ENCODE measurements around the gene EVA1A. TPM values are rescaled to one million over a fixed set of nuclear protein-coding genes. Genes with fewer than 3 reads are reported as not detected.

The EVA1A gene
- total and polyA plus RNA-seq, 8 donors, result 1.3 to 4.7 (median 2.4) TPM; not detected in 3

DNA sequence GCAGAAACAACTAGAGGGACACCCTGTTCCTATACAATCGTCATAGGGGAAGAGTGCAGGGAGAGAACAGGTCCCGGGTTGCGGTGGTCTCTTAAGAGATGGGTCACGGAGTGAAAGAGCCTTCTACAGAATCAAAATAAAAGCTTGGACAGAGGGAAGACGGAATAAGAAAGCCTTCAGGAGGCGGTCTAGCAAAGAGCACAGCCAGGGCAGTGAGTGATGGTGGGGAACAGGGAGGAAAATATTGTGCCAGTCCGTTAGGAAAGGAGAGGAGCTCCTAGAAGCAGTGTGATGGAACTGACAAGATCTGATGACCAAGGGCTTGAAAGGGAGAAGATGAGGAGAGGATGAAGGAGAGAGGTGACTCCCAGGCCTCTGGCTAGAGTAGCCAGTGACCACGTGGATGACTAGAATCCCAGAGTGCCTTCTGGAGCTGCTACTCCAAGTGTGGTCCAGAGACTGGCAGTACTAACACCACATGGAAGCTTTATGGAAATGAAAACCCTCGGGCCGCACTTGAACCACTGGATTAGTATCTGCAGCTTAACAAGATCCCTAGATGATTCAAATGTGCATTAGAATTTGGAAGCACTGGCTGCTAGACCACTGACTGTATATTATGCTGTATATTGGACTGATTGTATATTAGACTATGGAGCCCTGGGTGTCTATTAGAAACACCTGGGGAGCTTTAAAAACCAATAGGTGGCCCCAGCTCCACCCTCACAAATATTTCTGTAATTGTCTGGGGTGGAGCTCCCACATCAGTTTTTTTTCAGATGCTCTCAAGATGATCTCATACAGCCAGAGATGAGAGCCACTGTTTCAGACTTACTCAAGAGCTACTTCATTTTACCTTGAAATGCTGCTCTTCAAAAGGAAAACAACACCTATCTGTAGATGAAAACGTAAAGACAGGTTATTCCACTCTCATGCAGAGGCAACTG lies 1.1 kb upstream of the EVA1A start:
- TF ChIP-seq POLR2A (IDR thresholded peaks at IDR 0.05) (no peak), POLR2AphosphoS5 (IDR thresholded peaks at IDR 0.05) (no peak), EP300 (IDR thresholded peaks at IDR 0.05) (no peak)
- TF ChIP-seq, protein P1, sequence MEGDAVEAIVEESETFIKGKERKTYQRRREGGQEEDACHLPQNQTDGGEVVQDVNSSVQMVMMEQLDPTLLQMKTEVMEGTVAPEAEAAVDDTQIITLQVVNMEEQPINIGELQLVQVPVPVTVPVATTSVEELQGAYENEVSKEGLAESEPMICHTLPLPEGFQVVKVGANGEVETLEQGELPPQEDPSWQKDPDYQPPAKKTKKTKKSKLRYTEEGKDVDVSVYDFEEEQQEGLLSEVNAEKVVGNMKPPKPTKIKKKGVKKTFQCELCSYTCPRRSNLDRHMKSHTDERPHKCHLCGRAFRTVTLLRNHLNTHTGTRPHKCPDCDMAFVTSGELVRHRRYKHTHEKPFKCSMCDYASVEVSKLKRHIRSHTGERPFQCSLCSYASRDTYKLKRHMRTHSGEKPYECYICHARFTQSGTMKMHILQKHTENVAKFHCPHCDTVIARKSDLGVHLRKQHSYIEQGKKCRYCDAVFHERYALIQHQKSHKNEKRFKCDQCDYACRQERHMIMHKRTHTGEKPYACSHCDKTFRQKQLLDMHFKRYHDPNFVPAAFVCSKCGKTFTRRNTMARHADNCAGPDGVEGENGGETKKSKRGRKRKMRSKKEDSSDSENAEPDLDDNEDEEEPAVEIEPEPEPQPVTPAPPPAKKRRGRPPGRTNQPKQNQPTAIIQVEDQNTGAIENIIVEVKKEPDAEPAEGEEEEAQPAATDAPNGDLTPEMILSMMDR (IDR thresholded peaks at IDR 0.05), result no peak
- Histone ChIP-seq H3K4me3 (peak overlapping the region in 1 of 4 donors; percentile 60), H3K27me3 (peaks cover 5 to 64% (median 19%) of the 10 kb centered on the region in 3 donors), H3K27ac (no peak overlapping the region), H3K9me3 (no peaks in the 10 kb centered on the region), H3K36me3 (no peaks in the 10 kb centered on the region), H3K4me1 (peaks cover 8 to 20% (median 19%) of the 10 kb centered on the region in 4 donors)
- intact Hi-C loops (cut with DNase I; ENCODE audit: low total_unique reads), result no loop called here
- no peak for DNase-seq
- whole genome bisulfite sequencing, 5 donors, result 69 to 74% (median 72%) methylated on average over 11 of the region's 11 CpGs

GRCh38 chr2:75560022-75560767 lies 544 bp downstream of the EVA1A start:
- peak overlapping the region; percentile 48 to 60 (median 50) for H3K4me3 ChIP-seq
- H3K36me3 ChIP-seq, result no peaks in the 10 kb centered on the region
- 0 to 2% (median 1%) methylated on average over 22 to 43 of the region's 43 CpGs for WGBS, 5 donors
- TF ChIP-seq POLR2A (IDR thresholded peaks at IDR 0.05) (no peak), EP300 (IDR thresholded peaks at IDR 0.05) (no peak), POLR2AphosphoS5 (IDR thresholded peaks at IDR 0.05) (no peak)
- TF ChIP-seq, protein P1 (IDR thresholded peaks at IDR 0.05), result no peak
- intact Hi-C loops (cut with DNase I; ENCODE audit: low total_unique reads), result no loop called here
- H3K4me1 ChIP-seq, result peaks cover 8 to 20% (median 19%) of the 10 kb centered on the region in 4 donors
- H3K9me3 ChIP-seq, result no peaks in the 10 kb centered on the region
- H3K27me3 ChIP-seq, result peaks cover 5 to 67% (median 19%) of the 10 kb centered on the region in 3 donors
- H3K27ac ChIP-seq, result peak overlapping the region in 3 of 5 donors; percentile 3 to 50 (median 44)
- DNase-seq, result peak in 1 of 2 donors; percentile 60

GRCh38 chr2:75559680-75560021 lies 1.1 kb downstream of the EVA1A start:
- Histone ChIP-seq H3K4me1 (peaks cover 8 to 20% (median 19%) of the 10 kb centered on the region in 4 donors), H3K27ac (no peak overlapping the region), H3K27me3 (peaks cover 5 to 69% (median 19%) of the 10 kb centered on the region in 3 donors), H3K9me3 (no peaks in the 10 kb centered on the region), H3K36me3 (no peaks in the 10 kb centered on the region), H3K4me3 (peak overlapping the region; percentile 48 to 60 (median 50))
- no peak for DNase-seq
- 14 to 25% (median 18%) methylated on average over 8 of the region's 8 CpGs for WGBS, 5 donors
- TF ChIP-seq, protein P1 (IDR thresholded peaks at IDR 0.05), result no peak
- TF ChIP-seq EP300 (IDR thresholded peaks at IDR 0.05) (no peak), POLR2AphosphoS5 (IDR thresholded peaks at IDR 0.05) (no peak), POLR2A (IDR thresholded peaks at IDR 0.05) (no peak)
- intact Hi-C loops (cut with DNase I; ENCODE audit: low total_unique reads), result no loop called here

Measured in stomach (tissue), 9 donors.